ENCODE results near the gene OTX2. TPM values are rescaled to one million over a fixed set of nuclear protein-coding genes. Genes with fewer than 3 reads are reported as not detected.

The OTX2 gene
- total and polyA plus RNA-seq, 2 experiments from 2014 or later, result 16.5 to 23.9 TPM

DNA sequence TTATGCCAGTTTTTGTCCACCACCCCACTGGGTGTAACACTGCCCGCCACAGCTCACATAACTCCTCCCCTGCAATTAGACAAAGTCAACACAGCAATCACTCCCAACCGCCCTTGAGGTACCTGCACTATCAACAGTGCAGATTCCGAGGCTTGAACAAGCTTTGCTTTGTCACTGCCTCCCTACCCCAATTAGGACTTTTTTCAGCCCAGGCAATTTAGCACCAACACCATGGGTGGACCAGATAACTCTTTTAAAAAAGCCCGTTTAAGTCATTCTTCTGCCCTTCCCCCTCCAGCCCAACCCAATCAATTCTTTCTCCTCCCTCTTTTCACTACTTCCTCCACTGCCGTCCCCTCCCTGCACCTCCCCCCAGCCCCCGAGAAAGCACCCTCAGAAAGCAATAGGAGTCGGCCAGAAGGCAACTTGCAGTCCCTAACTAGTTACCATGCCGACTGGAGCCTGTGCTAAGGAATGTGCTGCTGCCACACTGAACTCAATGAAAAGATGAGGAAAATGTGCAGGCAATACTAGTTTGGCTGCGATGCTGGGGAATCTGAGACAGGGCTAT is 45.7 kb upstream of the OTX2 start:
- Histone ChIP-seq H3K27ac (ENCODE audit: low read depth) (no peak overlapping the region), H2AFZ (no peak overlapping the region)
- H3K36me3 Mint-ChIP-seq (ENCODE audit: low read depth), result no peaks in the 10 kb centered on the region

GRCh38 chr14:56854325-56854724 is 44.0 kb upstream of the OTX2 start:
- Mint-ChIP-seq H3K9me3 (no peaks in the 10 kb centered on the region), H3K36me3 (ENCODE audit: low read depth) (no peaks in the 10 kb centered on the region), H3K4me3 (no peak overlapping the region), H3K27ac (no peak overlapping the region), H3K4me1 (peaks cover 51% of the 10 kb centered on the region), H3K27me3 (ENCODE audit: insufficient read depth, low read depth, poor library complexity) (peaks cover 10% of the 10 kb centered on the region)
- no peak overlapping the region for H2AFZ ChIP-seq
- no peaks in the 10 kb centered on the region for H3K79me2 ChIP-seq (replicated peaks; ENCODE audit: insufficient read depth)
- H3K4me1 ChIP-seq (ENCODE audit: insufficient read depth), result peaks cover 44% of the 10 kb centered on the region
- no peaks in the 10 kb centered on the region for H4K20me1 ChIP-seq (replicated peaks; ENCODE audit: insufficient read depth)
- H3K27ac ChIP-seq (ENCODE audit: low read depth), result no peak overlapping the region
- no peak overlapping the region for H3K4me3 ChIP-seq
- DNase-seq (ENCODE audit: low spot score), result no peak
- TF ChIP-seq, protein P1, sequence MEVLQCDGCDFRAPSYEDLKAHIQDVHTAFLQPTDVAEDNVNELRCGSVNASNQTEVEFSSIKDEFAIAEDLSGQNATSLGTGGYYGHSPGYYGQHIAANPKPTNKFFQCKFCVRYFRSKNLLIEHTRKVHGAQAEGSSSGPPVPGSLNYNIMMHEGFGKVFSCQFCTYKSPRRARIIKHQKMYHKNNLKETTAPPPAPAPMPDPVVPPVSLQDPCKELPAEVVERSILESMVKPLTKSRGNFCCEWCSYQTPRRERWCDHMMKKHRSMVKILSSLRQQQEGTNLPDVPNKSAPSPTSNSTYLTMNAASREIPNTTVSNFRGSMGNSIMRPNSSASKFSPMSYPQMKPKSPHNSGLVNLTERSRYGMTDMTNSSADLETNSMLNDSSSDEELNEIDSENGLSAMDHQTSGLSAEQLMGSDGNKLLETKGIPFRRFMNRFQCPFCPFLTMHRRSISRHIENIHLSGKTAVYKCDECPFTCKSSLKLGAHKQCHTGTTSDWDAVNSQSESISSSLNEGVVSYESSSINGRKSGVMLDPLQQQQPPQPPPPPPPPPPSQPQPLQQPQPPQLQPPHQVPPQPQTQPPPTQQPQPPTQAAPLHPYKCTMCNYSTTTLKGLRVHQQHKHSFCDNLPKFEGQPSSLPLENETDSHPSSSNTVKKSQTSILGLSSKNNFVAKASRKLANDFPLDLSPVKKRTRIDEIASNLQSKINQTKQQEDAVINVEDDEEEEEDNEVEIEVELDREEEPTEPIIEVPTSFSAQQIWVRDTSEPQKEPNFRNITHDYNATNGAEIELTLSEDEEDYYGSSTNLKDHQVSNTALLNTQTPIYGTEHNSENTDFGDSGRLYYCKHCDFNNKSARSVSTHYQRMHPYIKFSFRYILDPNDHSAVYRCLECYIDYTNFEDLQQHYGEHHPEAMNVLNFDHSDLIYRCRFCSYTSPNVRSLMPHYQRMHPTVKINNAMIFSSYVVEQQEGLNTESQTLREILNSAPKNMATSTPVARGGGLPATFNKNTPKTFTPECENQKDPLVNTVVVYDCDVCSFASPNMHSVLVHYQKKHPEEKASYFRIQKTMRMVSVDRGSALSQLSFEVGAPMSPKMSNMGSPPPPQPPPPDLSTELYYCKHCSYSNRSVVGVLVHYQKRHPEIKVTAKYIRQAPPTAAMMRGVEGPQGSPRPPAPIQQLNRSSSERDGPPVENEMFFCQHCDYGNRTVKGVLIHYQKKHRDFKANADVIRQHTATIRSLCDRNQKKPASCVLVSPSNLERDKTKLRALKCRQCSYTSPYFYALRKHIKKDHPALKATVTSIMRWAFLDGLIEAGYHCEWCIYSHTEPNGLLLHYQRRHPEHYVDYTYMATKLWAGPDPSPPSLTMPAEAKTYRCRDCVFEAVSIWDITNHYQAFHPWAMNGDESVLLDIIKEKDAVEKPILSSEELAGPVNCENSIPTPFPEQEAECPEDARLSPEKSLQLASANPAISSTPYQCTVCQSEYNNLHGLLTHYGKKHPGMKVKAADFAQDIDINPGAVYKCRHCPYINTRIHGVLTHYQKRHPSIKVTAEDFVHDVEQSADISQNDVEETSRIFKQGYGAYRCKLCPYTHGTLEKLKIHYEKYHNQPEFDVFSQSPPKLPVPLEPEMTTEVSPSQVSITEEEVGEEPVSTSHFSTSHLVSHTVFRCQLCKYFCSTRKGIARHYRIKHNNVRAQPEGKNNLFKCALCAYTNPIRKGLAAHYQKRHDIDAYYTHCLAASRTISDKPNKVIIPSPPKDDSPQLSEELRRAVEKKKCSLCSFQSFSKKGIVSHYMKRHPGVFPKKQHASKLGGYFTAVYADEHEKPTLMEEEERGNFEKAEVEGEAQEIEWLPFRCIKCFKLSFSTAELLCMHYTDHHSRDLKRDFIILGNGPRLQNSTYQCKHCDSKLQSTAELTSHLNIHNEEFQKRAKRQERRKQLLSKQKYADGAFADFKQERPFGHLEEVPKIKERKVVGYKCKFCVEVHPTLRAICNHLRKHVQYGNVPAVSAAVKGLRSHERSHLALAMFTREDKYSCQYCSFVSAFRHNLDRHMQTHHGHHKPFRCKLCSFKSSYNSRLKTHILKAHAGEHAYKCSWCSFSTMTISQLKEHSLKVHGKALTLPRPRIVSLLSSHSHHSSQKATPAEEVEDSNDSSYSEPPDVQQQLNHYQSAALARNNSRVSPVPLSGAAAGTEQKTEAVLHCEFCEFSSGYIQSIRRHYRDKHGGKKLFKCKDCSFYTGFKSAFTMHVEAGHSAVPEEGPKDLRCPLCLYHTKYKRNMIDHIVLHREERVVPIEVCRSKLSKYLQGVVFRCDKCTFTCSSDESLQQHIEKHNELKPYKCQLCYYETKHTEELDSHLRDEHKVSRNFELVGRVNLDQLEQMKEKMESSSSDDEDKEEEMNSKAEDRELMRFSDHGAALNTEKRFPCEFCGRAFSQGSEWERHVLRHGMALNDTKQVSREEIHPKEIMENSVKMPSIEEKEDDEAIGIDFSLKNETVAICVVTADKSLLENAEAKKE (CRISPR knock-in tag; IDR thresholded peaks at IDR 0.05), result no peak
- TF ChIP-seq ZNF114 (CRISPR knock-in tag; IDR thresholded peaks at IDR 0.05) (no peak), JUNB (IDR thresholded peaks at IDR 0.05; ENCODE audit: unreplicated experiment) (no peak), ETS1 (IDR thresholded peaks at IDR 0.05) (no peak), NANOG (IDR thresholded peaks at IDR 0.05; ENCODE audit: borderline replicate concordance) (no peak)
- H3K9me2 ChIP-seq (ENCODE audit: insufficient read depth), result no peaks in the 10 kb centered on the region
- H3F3A ChIP-seq (replicated peaks; ENCODE audit: low read depth), result no peaks in the 10 kb centered on the region
- H3K27me3 ChIP-seq (ENCODE audit: insufficient read depth), result peaks cover 67% of the 10 kb centered on the region
- ATAC-seq, result no peak
- peak overlapping the region; percentile 21; the same call in 1 of the 2 replicates for H3K4me2 ChIP-seq
- no peaks in the 10 kb centered on the region for H3K36me3 ChIP-seq (ENCODE audit: insufficient read depth)

More for the DNA sequence above, 45.7 kb upstream of the OTX2 start:
- no peaks in the 10 kb centered on the region for H3K9me2 ChIP-seq (ENCODE audit: insufficient read depth)
- peaks cover 51% of the 10 kb centered on the region for H3K4me1 Mint-ChIP-seq
- H3K36me3 ChIP-seq (ENCODE audit: insufficient read depth), result no peaks in the 10 kb centered on the region
- peaks cover 2% of the 10 kb centered on the region for H3K27me3 Mint-ChIP-seq (ENCODE audit: insufficient read depth, low read depth, poor library complexity)
- peak overlapping the region; percentile 76 for H3K4me3 Mint-ChIP-seq
- peak; percentile 91 for DNase-seq (ENCODE audit: low spot score)
- 0 out of 2 replicates have a peak, but pooled peaks cover 6% of the 10 kb centered on the region for H3F3A ChIP-seq (replicated peaks; ENCODE audit: low read depth)
- H3K4me2 ChIP-seq, result peak overlapping the region; percentile 64
- H3K4me1 ChIP-seq (ENCODE audit: insufficient read depth), result peaks cover 48% of the 10 kb centered on the region
- peak overlapping the region; percentile 94 for H3K27ac Mint-ChIP-seq
- peak overlapping the region; percentile 43 for H3K4me3 ChIP-seq
- H4K20me1 ChIP-seq (replicated peaks; ENCODE audit: insufficient read depth), result no peaks in the 10 kb centered on the region
- no peak for TF ChIP-seq ZNF114 (CRISPR knock-in tag; IDR thresholded peaks at IDR 0.05)
- 0 out of 2 replicates have a peak, but pooled peaks have one; percentile 19 for TF ChIP-seq NANOG (IDR thresholded peaks at IDR 0.05; ENCODE audit: borderline replicate concordance)
- H3K27me3 ChIP-seq (ENCODE audit: insufficient read depth), result peaks cover 50% of the 10 kb centered on the region
- ATAC-seq, result peak; percentile 97
- no peaks in the 10 kb centered on the region for H3K79me2 ChIP-seq (replicated peaks; ENCODE audit: insufficient read depth)
- no peaks in the 10 kb centered on the region for H3K9me3 Mint-ChIP-seq
